H1 (cell line): ENCODE measurements around the gene TRIOBP. TPM values are rescaled to one million over a fixed set of nuclear protein-coding genes. Genes with fewer than 3 reads are reported as not detected.

Experiments
- HDAC6 ChIP-seq: IDR thresholded peaks from one replicate; pipeline ENCODE4 v1.7.1; 2012; ENCODE audit warnings: low read depth, mild to moderate bottlenecking, inconsistent platforms, low read length, moderate library complexity
- KDM1A ChIP-seq: fragments of 200-600, 300-600 bp; sonication (generic); IDR thresholded peaks from 2 replicates; pipeline ENCODE4 v1.7.1; 2016; ENCODE audit warnings: mild to moderate bottlenecking, low read length, borderline replicate concordance
- NRF1 ChIP-seq: IDR thresholded peaks from 2 replicates; pipeline ENCODE4 v1.6.1; 2011; ENCODE audit warnings: mild to moderate bottlenecking, low read depth, low read length, improper control_type of control experiment
- PHF8 ChIP-seq: fragments of 200-600 bp; sonication (generic); conservative IDR thresholded peaks from 2 replicates; pipeline ENCODE4 v1.7.1; 2012; ENCODE audit warnings: low read depth, mild to moderate bottlenecking, inconsistent platforms, low read length, moderate library complexity
- RBBP5 ChIP-seq: IDR thresholded peaks from 2 replicates; pipeline ENCODE4 v1.7.1; 2012; ENCODE audit warnings: low read depth, mild to moderate bottlenecking, inconsistent platforms, low read length, moderate library complexity, borderline replicate concordance
- SP2 ChIP-seq: IDR thresholded peaks from 2 replicates; pipeline ENCODE4 v1.6.1; 2012; ENCODE audit warnings: mild to moderate bottlenecking, low read length, inconsistent platforms
- SUZ12 ChIP-seq: fragments of 200-600 bp; sonication (generic); IDR thresholded peaks from 2 replicates; pipeline ENCODE4 v1.6.1; 2012; ENCODE audit warnings: mild to moderate bottlenecking, inconsistent platforms, low read length, moderate library complexity, mixed read lengths
- polyA plus RNA-seq, 7 experiments: library from polyadenylated mRNA; depleted of rRNA in 3 of 7; stranded (reverse) in 5 of 7; unstranded in 2 of 7; fragments of >200 nt in 5 of 7; fragments of 200-250 nt in 2 of 7; gene quantifications; 1 replicate in 5 of 7; 2 replicates in 1 of 7; 4 replicates in 1 of 7; pipeline versions ENCODE4 v1.2.1 to v1.2.3, GENCODE V29; 2011 to 2013; ENCODE audit warnings: missing spikeins in 2 of 7, mixed read lengths in 2 of 7
- total RNA-seq: library from RNA; stranded (reverse); fragmentation: NEBNext Ultra II Directional; extraction: Animal tissue kit (Norgen Biotek cat#: 25700); gene quantifications from 2 replicates; pipeline ENCODE4 v1.2.1, GENCODE V29; 2021
- TF ChIP-seq, protein P1 (sequence below): fragments of 300-600 bp; sonication (generic); IDR thresholded peaks from 2 replicates; pipeline ENCODE4 v1.7.1; 2012; ENCODE audit warnings: low read length, moderate library complexity, mild to moderate bottlenecking, inconsistent platforms; ENCODE audit not compliant: insufficient replicate concordance

Gene TRIOBP
- total and polyA plus RNA-seq, 2 of the 8 experiments (the other 6 are each of a cell fraction or from before 2014, with no cell fraction given): 18.2 to 27.3 TPM

DNA sequence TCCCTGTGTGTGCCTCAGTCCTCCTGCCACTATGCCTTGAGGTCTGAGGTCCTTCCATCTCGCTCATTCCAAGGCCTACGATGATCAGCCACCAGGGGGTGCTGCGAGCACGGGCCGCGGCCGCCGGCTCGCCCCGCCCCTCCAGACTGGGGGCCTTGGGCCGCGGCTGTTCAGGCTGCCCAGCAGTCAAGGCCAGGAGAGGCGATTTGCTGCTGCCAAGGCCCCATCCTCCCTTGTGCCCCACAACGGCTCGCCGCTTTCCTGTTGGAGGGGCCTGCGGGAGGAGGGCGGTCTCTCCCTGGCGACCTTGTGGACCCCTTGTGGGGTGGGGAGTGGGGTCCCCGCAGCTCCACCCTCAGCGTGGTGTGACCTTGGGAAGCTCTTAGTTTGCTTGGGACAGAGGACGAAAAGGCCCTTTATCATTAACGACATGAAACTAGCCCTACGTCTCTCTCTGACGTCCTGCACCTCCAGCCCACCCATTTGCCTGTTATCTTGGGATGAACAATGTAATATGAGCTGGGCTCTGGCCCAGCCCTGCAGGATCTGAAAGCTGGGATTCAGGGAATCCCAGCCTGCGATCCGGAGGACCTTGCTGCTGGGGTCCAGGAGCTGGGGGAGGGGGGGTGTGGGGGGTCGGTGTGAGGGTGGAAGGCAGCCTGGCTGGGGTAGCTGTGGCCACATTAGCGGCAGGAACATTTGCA is 121.0 kb downstream of the TRIOBP start (continued):
- TF ChIP-seq, protein P1, sequence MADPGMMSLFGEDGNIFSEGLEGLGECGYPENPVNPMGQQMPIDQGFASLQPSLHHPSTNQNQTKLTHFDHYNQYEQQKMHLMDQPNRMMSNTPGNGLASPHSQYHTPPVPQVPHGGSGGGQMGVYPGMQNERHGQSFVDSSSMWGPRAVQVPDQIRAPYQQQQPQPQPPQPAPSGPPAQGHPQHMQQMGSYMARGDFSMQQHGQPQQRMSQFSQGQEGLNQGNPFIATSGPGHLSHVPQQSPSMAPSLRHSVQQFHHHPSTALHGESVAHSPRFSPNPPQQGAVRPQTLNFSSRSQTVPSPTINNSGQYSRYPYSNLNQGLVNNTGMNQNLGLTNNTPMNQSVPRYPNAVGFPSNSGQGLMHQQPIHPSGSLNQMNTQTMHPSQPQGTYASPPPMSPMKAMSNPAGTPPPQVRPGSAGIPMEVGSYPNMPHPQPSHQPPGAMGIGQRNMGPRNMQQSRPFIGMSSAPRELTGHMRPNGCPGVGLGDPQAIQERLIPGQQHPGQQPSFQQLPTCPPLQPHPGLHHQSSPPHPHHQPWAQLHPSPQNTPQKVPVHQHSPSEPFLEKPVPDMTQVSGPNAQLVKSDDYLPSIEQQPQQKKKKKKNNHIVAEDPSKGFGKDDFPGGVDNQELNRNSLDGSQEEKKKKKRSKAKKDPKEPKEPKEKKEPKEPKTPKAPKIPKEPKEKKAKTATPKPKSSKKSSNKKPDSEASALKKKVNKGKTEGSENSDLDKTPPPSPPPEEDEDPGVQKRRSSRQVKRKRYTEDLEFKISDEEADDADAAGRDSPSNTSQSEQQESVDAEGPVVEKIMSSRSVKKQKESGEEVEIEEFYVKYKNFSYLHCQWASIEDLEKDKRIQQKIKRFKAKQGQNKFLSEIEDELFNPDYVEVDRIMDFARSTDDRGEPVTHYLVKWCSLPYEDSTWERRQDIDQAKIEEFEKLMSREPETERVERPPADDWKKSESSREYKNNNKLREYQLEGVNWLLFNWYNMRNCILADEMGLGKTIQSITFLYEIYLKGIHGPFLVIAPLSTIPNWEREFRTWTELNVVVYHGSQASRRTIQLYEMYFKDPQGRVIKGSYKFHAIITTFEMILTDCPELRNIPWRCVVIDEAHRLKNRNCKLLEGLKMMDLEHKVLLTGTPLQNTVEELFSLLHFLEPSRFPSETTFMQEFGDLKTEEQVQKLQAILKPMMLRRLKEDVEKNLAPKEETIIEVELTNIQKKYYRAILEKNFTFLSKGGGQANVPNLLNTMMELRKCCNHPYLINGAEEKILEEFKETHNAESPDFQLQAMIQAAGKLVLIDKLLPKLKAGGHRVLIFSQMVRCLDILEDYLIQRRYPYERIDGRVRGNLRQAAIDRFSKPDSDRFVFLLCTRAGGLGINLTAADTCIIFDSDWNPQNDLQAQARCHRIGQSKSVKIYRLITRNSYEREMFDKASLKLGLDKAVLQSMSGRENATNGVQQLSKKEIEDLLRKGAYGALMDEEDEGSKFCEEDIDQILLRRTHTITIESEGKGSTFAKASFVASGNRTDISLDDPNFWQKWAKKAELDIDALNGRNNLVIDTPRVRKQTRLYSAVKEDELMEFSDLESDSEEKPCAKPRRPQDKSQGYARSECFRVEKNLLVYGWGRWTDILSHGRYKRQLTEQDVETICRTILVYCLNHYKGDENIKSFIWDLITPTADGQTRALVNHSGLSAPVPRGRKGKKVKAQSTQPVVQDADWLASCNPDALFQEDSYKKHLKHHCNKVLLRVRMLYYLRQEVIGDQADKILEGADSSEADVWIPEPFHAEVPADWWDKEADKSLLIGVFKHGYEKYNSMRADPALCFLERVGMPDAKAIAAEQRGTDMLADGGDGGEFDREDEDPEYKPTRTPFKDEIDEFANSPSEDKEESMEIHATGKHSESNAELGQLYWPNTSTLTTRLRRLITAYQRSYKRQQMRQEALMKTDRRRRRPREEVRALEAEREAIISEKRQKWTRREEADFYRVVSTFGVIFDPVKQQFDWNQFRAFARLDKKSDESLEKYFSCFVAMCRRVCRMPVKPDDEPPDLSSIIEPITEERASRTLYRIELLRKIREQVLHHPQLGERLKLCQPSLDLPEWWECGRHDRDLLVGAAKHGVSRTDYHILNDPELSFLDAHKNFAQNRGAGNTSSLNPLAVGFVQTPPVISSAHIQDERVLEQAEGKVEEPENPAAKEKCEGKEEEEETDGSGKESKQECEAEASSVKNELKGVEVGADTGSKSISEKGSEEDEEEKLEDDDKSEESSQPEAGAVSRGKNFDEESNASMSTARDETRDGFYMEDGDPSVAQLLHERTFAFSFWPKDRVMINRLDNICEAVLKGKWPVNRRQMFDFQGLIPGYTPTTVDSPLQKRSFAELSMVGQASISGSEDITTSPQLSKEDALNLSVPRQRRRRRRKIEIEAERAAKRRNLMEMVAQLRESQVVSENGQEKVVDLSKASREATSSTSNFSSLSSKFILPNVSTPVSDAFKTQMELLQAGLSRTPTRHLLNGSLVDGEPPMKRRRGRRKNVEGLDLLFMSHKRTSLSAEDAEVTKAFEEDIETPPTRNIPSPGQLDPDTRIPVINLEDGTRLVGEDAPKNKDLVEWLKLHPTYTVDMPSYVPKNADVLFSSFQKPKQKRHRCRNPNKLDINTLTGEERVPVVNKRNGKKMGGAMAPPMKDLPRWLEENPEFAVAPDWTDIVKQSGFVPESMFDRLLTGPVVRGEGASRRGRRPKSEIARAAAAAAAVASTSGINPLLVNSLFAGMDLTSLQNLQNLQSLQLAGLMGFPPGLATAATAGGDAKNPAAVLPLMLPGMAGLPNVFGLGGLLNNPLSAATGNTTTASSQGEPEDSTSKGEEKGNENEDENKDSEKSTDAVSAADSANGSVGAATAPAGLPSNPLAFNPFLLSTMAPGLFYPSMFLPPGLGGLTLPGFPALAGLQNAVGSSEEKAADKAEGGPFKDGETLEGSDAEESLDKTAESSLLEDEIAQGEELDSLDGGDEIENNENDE: no peak
- TF ChIP-seq KDM1A (0 out of 2 replicates have a peak, but pooled peaks have one; percentile 12), HDAC6 (no peak), PHF8 (peak; percentile 64), SP2 (no peak), SUZ12 (no peak), RBBP5 (no peak), NRF1 (no peak)
- TF ChIP-seq, all 59 proteins: peak for 13
